GM19193 (cell line): ENCODE results near the gene ZNF610.
A peak's percentile ranks its signal among the peaks of the same experiment; 100 is the strongest.

Experiments used
- POLR2A ChIP-seq: IDR thresholded peaks from 4 replicates; pipeline ENCODE4 v1.6.1; 2011; ENCODE audit not compliant: insufficient read depth, insufficient read length; ENCODE audit errors: extremely low read depth

ZNF610 gene

DNA sequence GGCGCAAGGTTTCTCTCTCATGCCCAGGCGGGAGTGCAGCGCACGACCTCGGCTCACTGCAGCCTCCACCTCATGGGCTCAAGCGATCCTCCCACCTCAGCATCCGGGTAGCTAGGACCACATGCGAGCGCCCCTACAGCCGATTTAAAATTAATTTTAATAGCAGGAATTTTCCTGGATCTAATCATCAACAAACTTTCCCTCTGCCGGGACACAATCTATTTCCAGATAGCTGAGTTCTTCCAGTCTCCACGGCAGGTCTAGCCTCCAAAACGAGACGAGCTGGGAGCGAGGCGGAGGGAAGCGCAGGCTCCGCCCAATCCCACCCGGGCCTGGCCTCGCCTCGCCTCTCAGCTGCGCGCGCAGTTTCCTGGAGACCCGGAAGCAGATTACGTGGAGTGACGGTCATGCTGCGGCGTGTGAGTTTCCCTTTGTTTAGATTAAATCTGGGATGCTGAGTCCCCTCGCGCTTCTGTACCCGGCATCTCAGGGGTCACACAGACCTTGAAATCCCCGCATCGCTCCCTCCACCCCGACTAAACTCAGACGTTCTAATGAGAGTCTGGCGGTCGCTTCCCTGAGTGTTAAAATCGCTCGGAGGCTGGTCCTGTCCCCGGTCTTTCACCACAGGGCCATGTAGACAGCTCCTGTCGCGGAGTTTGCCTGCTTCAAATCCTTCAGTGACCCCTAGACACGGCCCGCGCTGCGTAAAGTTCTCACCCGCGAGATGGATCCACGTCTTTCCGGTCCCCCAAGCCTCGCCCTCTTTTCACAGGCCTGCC lies 33.7 kb downstream of the ZNF610 start, which contains the start of gene ZNF880:
Gene ZNF880, plus strand, starts transcription at position 365 of the 782 bp plus-strand sequence. Its CDS starts 43 bp downstream, at position 408.
- peak; percentile 66 for TF ChIP-seq POLR2A

DNA sequence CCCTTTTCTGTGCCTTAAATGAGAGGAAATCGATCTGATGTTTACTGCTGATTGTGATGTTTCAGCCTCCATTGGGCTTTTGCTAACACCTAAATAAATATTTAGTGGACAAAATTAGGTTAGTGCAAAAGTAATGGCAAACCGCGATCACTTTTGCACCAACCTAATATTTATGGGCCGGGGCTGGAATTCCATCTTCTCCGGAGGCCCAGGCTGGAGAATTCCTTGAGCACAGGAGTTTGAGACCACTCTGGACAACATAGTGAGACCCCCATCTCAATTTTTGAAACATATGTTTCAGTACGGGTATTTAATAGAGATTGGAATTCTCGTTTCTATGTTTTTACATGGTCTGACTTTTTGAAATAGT lies 34.3 kb downstream of the ZNF610 start:
- no peak for TF ChIP-seq POLR2A

DNA sequence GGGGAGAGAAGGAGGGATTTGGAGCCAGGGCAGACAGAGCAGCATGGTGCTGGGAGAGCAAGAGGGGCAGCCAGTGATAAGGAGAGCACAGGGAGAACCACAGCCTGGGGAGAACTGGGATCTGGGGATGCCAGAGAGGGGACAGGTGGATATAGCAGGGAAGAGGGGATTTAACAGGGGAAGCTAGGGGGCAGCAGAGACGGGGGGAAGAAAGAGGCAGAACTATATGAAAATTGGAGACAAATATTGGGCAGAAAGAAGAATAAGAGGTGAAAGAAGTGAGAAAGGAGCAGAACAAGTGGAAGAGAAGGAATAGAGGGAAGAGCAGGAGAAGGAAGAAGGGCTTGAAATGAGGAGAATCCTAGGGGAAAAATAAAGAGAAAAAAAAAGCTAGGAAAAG lies 55.1 kb downstream of the ZNF610 start:
- TF ChIP-seq POLR2A = no peak

DNA sequence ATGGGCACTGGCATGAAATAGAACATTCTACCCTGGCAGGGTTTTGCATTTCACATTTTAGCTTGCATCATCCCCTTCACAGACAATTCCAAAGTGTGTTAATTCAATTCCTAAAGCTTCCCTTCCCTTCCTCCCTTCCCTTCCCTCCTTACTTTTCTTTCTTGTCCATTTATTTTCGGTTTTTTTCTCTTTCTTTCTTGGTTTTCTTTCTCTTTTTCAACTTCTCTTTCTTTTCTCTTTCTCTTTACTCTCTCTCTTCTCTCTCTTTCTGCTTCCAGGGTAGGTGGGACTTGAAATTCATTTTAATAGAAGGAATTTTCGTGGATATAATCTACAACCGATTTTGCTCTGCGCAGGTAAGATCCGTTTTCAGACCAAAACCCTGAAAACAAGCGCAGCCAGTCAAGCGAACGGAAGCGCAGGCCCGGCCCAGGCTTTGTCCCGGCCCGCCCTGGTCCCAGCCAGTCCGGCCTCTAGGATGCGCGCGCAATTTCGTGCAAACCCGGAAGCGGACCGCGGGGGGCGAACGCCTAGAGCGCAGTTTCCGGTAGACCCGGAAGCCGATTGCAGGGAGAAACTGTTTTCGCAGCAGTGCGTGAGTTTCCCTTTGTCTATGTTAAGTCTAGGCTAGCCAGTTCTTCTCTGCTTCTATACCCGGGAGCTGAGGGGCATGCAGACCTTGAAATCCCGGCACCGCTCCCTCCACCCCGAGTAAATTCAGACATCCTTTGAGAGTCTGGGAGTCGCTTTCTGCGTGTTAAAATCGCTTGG lies 61.5 kb downstream of the ZNF610 start, which contains the start of gene ZNF528:
Gene ZNF528, plus strand, starts transcription at position 540 of the 771 bp plus-strand sequence. CDS start 4,165 bp downstream, outside the sequence.
- TF ChIP-seq POLR2A = peak; percentile 61

DNA sequence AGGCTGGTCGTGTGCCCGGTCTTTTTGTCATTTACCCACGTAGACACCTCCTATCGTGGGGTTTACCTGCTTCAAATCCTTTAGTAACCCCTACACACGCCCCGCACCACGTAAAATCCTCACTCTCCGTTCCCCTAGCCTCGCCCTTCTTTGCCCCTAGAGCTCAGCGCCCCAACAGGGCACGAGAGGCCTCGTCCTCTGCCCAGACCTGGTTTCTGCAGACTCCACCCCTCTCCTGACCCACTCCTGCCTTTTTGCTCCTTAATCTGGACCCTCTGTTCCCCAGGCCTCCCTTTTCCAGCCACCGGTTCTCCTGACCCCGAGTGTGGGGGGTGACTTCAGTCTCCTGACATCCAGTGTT lies 62.0 kb downstream of the ZNF610 start:
- no peak for TF ChIP-seq POLR2A

DNA sequence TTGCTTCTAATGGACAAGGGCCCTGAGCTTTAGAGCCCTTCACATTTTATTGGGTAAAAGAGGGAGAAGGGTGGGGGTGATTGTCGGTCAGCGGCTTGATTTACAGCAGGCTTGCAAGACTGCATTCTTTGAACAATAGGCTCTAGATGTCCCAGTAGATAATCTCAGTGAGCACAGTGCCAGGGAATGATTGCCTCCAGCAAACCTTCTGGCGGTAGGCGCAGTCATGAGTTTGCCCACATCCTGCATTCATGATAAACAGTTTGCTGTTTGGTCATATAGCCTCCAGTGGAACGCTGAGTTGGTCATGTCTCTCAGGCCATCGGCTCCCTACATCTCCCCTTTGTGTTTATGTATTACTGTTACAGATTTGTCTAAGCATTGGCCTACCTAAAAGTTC lies 74.2 kb downstream of the ZNF610 start:
- TF ChIP-seq POLR2A = no peak

DNA sequence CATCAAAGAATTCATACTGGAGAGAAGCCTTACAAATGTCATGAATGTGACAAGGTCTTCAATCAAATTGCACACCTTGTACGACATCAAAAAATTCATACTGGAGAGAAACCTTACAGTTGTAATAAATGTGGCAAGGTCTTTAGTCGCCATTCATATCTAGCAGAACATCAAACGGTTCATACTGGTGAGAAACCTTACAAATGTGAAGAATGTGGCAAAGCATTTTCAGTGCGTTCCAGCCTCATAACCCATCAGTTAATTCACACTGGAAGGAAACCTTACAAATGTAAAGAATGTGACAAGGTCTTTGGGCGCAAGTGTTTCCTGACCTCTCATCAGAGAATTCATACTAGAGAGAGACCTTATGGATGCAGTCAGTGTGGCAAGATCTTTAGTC lies 79.7 kb downstream of the ZNF610 start:
- no peak for TF ChIP-seq POLR2A
